GM21576 (cell line): ENCODE results near the gene RING1.

Experiments used
- ATAC-seq: cut with Tn5 transposase; IDR thresholded peaks from one replicate; pipeline ENCODE4 v1.9.1; 2021; ENCODE audit warnings: mild to moderate bottlenecking, moderate library complexity; ENCODE audit not compliant: unreplicated experiment

Gene RING1

GRCh38 chr6:33171880-33172687 is 36.2 kb upstream of the RING1 start:
- no peak for ATAC-seq

- no peak for ATAC-seq
Observed at GRCh38 chr6:33172688-33173534, 35.4 kb upstream of the RING1 start.

- ATAC-seq, result no peak
Observed at GRCh38 chr6:33173535-33174180, 34.6 kb upstream of the RING1 start.

- no peak for ATAC-seq
Observed at GRCh38 chr6:33174784-33175183, 33.5 kb upstream of the RING1 start.

GRCh38 chr6:33175436-33176069 is 32.7 kb upstream of the RING1 start:
- no peak for ATAC-seq

- ATAC-seq, result no peak
Observed at GRCh38 chr6:33176906-33177305, 31.4 kb upstream of the RING1 start.

- ATAC-seq, result no peak
Observed at GRCh38 chr6:33177552-33178446, 30.5 kb upstream of the RING1 start.

- ATAC-seq, result no peak
Observed at GRCh38 chr6:33178755-33179475, 29.4 kb upstream of the RING1 start.

GRCh38 chr6:33181141-33181540 is 27.2 kb upstream of the RING1 start:
- no peak for ATAC-seq

- ATAC-seq, result no peak
Observed at GRCh38 chr6:33183071-33183683, 25.1 kb upstream of the RING1 start.

GRCh38 chr6:33185190-33185589 is 23.1 kb upstream of the RING1 start:
- no peak for ATAC-seq

GRCh38 chr6:33185654-33186187 is 22.6 kb upstream of the RING1 start:
- no peak for ATAC-seq

- ATAC-seq, result no peak
Observed at GRCh38 chr6:33187809-33188208, 20.5 kb upstream of the RING1 start.

- no peak for ATAC-seq
Observed at GRCh38 chr6:33189164-33189563, 19.1 kb upstream of the RING1 start.

GRCh38 chr6:33189625-33190448 is 18.5 kb upstream of the RING1 start:
- no peak for ATAC-seq

GRCh38 chr6:33190504-33191107 is 17.7 kb upstream of the RING1 start:
- ATAC-seq, result no peak

GRCh38 chr6:33191383-33192104 is 16.8 kb upstream of the RING1 start:
- no peak for ATAC-seq
